Measurements from ENCODE around the gene PKN1. TPM values are rescaled to one million over a fixed set of nuclear protein-coding genes. Genes with fewer than 3 reads are reported as not detected.

Gene PKN1
- total and polyA plus RNA-seq, 2 of the 13 experiments (the other 11 are each of a cell fraction or from before 2014, with no cell fraction given), result 45.7 to 54.5 TPM

DNA sequence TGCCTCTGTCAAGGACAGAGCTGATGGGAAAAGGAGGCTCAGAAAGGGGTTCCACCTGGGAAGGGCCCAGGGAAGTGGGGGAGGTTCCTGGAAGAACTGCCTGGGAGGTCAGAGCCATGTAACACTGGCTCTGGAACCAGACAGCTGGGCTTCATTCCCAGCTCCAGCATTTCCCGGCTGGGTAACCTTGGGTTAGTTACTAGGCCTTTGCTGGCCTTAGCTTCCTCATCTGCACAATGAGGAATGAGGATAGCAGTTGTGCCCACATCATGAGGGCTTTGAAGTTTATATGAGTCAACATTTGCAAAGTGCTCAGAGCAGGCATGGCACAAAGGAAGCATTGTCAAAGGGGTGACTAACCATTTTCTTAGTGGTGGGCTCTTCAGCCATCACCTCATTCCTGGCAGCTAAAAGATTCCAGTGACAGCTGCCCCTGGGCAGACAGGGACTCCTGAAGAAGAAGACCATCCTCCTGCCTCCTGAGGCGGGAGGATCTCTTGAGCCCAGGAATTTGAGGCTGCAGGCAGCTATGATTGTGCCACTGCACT lies 86.8 kb downstream of the PKN1 start (continued):
- TF ChIP-seq SMAD1 (CRISPR knock-in tag; IDR thresholded peaks at IDR 0.05; ENCODE audit: borderline replicate concordance, low read depth) (no peak), GATA4 (IDR thresholded peaks at IDR 0.05; ENCODE audit: borderline replicate concordance, low read depth) (no peak), ELF3 (CRISPR knock-in tag; IDR thresholded peaks at IDR 0.05) (peak; percentile 98), ZNF512B (CRISPR knock-in tag; IDR thresholded peaks at IDR 0.05; ENCODE audit: borderline replicate concordance) (no peak; the same call in 1 of the 2 replicates), KDM1A (CRISPR knock-in tag; IDR thresholded peaks at IDR 0.05) (no peak), ZNF382 (CRISPR knock-in tag; IDR thresholded peaks at IDR 0.05; ENCODE audit: borderline replicate concordance) (no peak), IRF2 (CRISPR knock-in tag; IDR thresholded peaks at IDR 0.05) (peak; percentile 77; the same call in 1 of the 2 replicates), PHF8 (CRISPR knock-in tag; IDR thresholded peaks at IDR 0.05) (peak; percentile 25; the same call in 1 of the 2 replicates), ZNF460 (CRISPR knock-in tag; IDR thresholded peaks at IDR 0.05; ENCODE audit: borderline replicate concordance) (no peak), ZMYM4 (CRISPR knock-in tag; IDR thresholded peaks at IDR 0.05) (peak; percentile 50; the same call in 1 of the 2 replicates), ZNF280D (CRISPR knock-in tag; IDR thresholded peaks at IDR 0.05) (no peak), RFXAP (CRISPR knock-in tag; IDR thresholded peaks at IDR 0.05; ENCODE audit: borderline replicate concordance) (0 out of 2 replicates have a peak, but pooled peaks have one; percentile 24), THAP7 (CRISPR knock-in tag; IDR thresholded peaks at IDR 0.05) (no peak)
- TF ChIP-seq, protein P1, sequence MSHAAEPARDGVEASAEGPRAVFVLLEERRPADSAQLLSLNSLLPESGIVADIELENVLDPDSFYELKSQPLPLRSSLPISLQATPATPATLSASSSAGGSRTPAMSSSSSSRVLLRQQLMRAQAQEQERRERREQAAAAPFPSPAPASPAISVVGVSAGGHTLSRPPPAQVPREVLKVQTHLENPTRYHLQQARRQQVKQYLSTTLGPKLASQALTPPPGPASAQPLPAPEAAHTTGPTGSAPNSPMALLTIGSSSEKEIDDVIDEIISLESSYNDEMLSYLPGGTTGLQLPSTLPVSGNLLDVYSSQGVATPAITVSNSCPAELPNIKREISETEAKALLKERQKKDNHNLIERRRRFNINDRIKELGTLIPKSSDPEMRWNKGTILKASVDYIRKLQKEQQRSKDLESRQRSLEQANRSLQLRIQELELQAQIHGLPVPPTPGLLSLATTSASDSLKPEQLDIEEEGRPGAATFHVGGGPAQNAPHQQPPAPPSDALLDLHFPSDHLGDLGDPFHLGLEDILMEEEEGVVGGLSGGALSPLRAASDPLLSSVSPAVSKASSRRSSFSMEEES (CRISPR knock-in tag; IDR thresholded peaks at IDR 0.05), result peak; percentile 91
- TF ChIP-seq, protein P2, sequence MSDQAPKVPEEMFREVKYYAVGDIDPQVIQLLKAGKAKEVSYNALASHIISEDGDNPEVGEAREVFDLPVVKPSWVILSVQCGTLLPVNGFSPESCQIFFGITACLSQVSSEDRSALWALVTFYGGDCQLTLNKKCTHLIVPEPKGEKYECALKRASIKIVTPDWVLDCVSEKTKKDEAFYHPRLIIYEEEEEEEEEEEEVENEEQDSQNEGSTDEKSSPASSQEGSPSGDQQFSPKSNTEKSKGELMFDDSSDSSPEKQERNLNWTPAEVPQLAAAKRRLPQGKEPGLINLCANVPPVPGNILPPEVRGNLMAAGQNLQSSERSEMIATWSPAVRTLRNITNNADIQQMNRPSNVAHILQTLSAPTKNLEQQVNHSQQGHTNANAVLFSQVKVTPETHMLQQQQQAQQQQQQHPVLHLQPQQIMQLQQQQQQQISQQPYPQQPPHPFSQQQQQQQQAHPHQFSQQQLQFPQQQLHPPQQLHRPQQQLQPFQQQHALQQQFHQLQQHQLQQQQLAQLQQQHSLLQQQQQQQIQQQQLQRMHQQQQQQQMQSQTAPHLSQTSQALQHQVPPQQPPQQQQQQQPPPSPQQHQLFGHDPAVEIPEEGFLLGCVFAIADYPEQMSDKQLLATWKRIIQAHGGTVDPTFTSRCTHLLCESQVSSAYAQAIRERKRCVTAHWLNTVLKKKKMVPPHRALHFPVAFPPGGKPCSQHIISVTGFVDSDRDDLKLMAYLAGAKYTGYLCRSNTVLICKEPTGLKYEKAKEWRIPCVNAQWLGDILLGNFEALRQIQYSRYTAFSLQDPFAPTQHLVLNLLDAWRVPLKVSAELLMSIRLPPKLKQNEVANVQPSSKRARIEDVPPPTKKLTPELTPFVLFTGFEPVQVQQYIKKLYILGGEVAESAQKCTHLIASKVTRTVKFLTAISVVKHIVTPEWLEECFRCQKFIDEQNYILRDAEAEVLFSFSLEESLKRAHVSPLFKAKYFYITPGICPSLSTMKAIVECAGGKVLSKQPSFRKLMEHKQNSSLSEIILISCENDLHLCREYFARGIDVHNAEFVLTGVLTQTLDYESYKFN (CRISPR knock-in tag; conservative IDR thresholded peaks at IDR 0.05), result peak; percentile 81
- TF ChIP-seq, protein P3, sequence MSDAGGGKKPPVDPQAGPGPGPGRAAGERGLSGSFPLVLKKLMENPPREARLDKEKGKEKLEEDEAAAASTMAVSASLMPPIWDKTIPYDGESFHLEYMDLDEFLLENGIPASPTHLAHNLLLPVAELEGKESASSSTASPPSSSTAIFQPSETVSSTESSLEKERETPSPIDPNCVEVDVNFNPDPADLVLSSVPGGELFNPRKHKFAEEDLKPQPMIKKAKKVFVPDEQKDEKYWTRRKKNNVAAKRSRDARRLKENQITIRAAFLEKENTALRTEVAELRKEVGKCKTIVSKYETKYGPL (CRISPR knock-in tag; IDR thresholded peaks at IDR 0.05), result peak; percentile 39; the same call in 1 of the 2 replicates

Data from HepG2 (cell line).